Nephron (organoid): Measurements from ENCODE around the gene MBD5.

Source experiments
- H3K27ac Mint-ChIP-seq, 3 experiments: 2 replicates each; pipeline ENCODE4 v1.8.0; 2020; ENCODE audit warnings: mixed read lengths in 3 of 3, mild to moderate bottlenecking in 2 of 3, moderate library complexity in 1 of 3
- H3K27me3 Mint-ChIP-seq: 2 replicates; pipeline ENCODE4 v1.8.0; 2021; ENCODE audit warnings: low read depth, mild to moderate bottlenecking, moderate library complexity, mixed read lengths
- H3K36me3 Mint-ChIP-seq: 2 replicates; pipeline ENCODE4 v1.8.0; 2020; ENCODE audit warnings: low read depth, mixed read lengths
- H3K4me1 Mint-ChIP-seq: 2 replicates; pipeline ENCODE4 v1.8.0; 2020; ENCODE audit warnings: mixed read lengths
- H3K4me3 Mint-ChIP-seq, 3 experiments: 2 replicates each; pipeline ENCODE4 v1.8.0; 2020; ENCODE audit warnings: mild to moderate bottlenecking in 3 of 3, mixed read lengths in 3 of 3, moderate library complexity in 2 of 3
- H3K9me3 Mint-ChIP-seq: 2 replicates; pipeline ENCODE4 v1.8.0; 2020; ENCODE audit warnings: mixed read lengths
- CTCF ChIP-seq, 3 experiments: fragments of 200-600 bp; sonication (generic); IDR thresholded peaks; one replicate each; pipeline ENCODE4 v1.5.0; 2021; ENCODE audit warnings: antibody characterized with exemption in 3 of 3; ENCODE audit not compliant: unreplicated experiment in 3 of 3

The MBD5 gene

GRCh38 chr2:148513427-148513826 is 492.5 kb downstream of the MBD5 start:
- H3K36me3 Mint-ChIP-seq, result peaks cover 39% of the 10 kb centered on the region
- TF ChIP-seq CTCF (IDR thresholded peaks at IDR 0.05; ENCODE audit: unreplicated experiment in 3 of 3), result no peak
- H3K4me1 Mint-ChIP-seq, result peaks cover 4% of the 10 kb centered on the region
- no peak overlapping the region for H3K4me3 Mint-ChIP-seq
- no peaks in the 10 kb centered on the region for H3K27me3 Mint-ChIP-seq
- H3K9me3 Mint-ChIP-seq, result no peaks in the 10 kb centered on the region
- H3K27ac Mint-ChIP-seq, result no peak overlapping the region

DNA sequence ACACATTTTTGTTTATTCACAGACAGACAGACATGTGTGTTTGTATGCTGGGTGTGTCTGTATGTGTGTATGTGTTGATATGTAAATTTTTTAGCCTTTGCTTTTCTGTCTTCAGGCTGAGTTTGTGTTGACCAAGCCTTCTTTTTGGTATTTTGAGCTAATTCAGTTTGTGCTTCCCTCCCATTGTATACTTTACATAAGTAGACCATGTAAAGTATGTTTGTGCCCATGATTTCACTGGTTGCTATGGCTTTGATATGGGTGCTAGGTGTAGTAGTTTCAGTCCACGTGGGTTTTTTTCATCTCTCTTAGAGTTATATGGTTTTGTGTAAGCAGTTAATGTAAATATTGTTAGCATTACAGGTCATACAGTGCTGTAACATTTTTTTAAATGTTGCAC is 494.2 kb downstream of the MBD5 start:
- TF ChIP-seq CTCF (IDR thresholded peaks at IDR 0.05; ENCODE audit: unreplicated experiment in 3 of 3), result no peak

DNA sequence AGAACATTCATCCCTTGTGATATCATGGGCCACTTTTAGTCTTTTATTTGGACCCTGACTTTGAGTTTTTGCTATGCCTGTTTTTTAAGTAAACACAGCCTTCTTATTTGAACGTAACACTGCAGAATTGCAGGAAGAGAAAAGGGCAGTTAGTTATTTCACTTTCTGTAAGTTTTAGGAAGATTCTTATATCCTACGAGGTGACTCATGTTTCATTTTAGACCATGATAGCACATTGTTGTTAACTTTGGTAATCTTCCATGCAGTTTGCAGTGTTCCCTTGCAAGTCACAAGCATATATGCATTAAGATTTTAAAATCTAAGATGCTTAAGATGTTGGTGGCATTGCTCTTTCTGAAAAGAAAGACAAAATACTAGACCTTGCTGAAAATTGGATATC is 495.1 kb downstream of the MBD5 start:
- Mint-ChIP-seq H3K36me3 (peaks cover 37% of the 10 kb centered on the region), H3K4me1 (no peaks in the 10 kb centered on the region), H3K4me3 (no peak overlapping the region), H3K27me3 (no peaks in the 10 kb centered on the region), H3K27ac (no peak overlapping the region), H3K9me3 (no peaks in the 10 kb centered on the region)
- no peak for TF ChIP-seq CTCF (IDR thresholded peaks at IDR 0.05; ENCODE audit: unreplicated experiment in 3 of 3)

More for the DNA sequence above, 494.2 kb downstream of the MBD5 start:
- Mint-ChIP-seq H3K36me3 (peaks cover 40% of the 10 kb centered on the region), H3K9me3 (no peaks in the 10 kb centered on the region), H3K27ac (no peak overlapping the region), H3K4me1 (no peaks in the 10 kb centered on the region), H3K27me3 (no peaks in the 10 kb centered on the region), H3K4me3 (no peak overlapping the region)

GRCh38 chr2:148517296-148517695 is 496.4 kb downstream of the MBD5 start:
- Mint-ChIP-seq H3K27me3 (no peaks in the 10 kb centered on the region), H3K9me3 (no peaks in the 10 kb centered on the region), H3K27ac (no peak overlapping the region), H3K36me3 (peaks cover 27% of the 10 kb centered on the region), H3K4me3 (no peak overlapping the region), H3K4me1 (no peaks in the 10 kb centered on the region)
- TF ChIP-seq CTCF (IDR thresholded peaks at IDR 0.05; ENCODE audit: unreplicated experiment in 3 of 3), result no peak

DNA sequence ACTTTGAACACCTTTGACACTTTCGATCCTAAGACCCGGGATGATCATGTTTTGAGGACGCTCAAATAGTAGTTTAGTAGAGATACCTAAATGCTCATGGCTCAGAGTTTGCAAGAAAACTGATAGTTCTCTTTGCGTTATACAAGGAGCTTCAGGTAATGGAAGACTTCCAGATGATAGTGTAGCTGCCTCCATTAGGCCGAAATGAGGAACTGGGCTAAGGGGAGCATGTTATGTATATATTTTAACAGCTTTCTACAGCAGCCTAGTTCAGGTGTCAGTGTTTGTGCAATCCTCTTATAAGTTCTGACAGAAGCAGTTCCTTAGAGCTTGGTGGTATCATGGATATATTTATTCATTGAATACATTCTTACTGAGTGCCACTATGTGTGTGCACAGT is 496.9 kb downstream of the MBD5 start:
- Mint-ChIP-seq H3K36me3 (peaks cover 22% of the 10 kb centered on the region), H3K4me1 (no peaks in the 10 kb centered on the region), H3K27me3 (no peaks in the 10 kb centered on the region), H3K4me3 (no peak overlapping the region), H3K9me3 (no peaks in the 10 kb centered on the region), H3K27ac (no peak overlapping the region)
- TF ChIP-seq CTCF (IDR thresholded peaks at IDR 0.05; ENCODE audit: unreplicated experiment in 3 of 3), result no peak

- no peak overlapping the region for H3K4me3 Mint-ChIP-seq
- H3K4me1 Mint-ChIP-seq, result no peaks in the 10 kb centered on the region
- TF ChIP-seq CTCF (IDR thresholded peaks at IDR 0.05; ENCODE audit: unreplicated experiment in 3 of 3), result no peak
- H3K9me3 Mint-ChIP-seq, result no peaks in the 10 kb centered on the region
- H3K36me3 Mint-ChIP-seq, result peaks cover 22% of the 10 kb centered on the region
- H3K27ac Mint-ChIP-seq, result no peak overlapping the region
- no peaks in the 10 kb centered on the region for H3K27me3 Mint-ChIP-seq
Measured at GRCh38 chr2:148519013-148519412, 498.1 kb downstream of the MBD5 start.
